Right lobe of liver (tissue), 6 donors: ENCODE results near the gene SLC38A5. TPM values are rescaled to one million over a fixed set of nuclear protein-coding genes. Genes with fewer than 3 reads are reported as not detected.

Source experiments
- ATAC-seq, 4 donors: fragments of 200-7000 bp; cut with Tn5 transposase; one replicate each; pipeline ENCODE4 v1.9.1; 2020; ENCODE audit warnings: mild to moderate bottlenecking in 4 of 4, moderate library complexity in 4 of 4
- DNase-seq, 3 donors: peaks; one replicate each; pipeline ENCODE4 v3.0.0-alpha.2; 2020
- H3K27ac ChIP-seq, 3 donors: fragments of 200-600 bp; one replicate each; pipeline ENCODE4 v1.8.0; 2022
- H3K27me3 ChIP-seq, 2 donors: fragments of 200-600 bp; one replicate each; pipeline ENCODE4 v1.8.0; 2022
- H3K36me3 ChIP-seq, 4 donors: fragments of 200-600 bp; sonication (generic) in 1 of 4; one replicate each; pipeline versions ENCODE4 v1.5.1 to v1.8.0; 2017 to 2022; ENCODE audit warnings: control low read depth in 1 of 4
- H3K4me1 ChIP-seq, 4 donors: fragments of 200-600 bp; sonication (generic) in 1 of 4; one replicate each; pipeline versions ENCODE4 v1.5.1 to v1.8.0; 2017 to 2022; ENCODE audit warnings: control low read depth in 1 of 4
- H3K4me3 ChIP-seq, 3 donors: fragments of 200-600 bp; one replicate each; pipeline ENCODE4 v1.8.0; 2022
- H3K9me3 ChIP-seq, 4 donors: fragments of 200-600 bp; sonication (generic) in 1 of 4; one replicate each; pipeline versions ENCODE4 v1.5.1 to v1.8.0; 2017 to 2022; ENCODE audit warnings: control low read depth in 1 of 4
- CTCF ChIP-seq, 4 donors: fragments of 200-600 bp in 3 of 4; fragments of 450-650 bp in 1 of 4; IDR thresholded peaks; one replicate each; pipeline versions ENCODE4 v1.5.1 to v1.8.0; 2016 to 2022; ENCODE audit warnings: antibody characterized with exemption in 4 of 4, mild to moderate bottlenecking in 2 of 4
- POLR2A ChIP-seq: fragments of 450-650 bp; IDR thresholded peaks from one replicate; pipeline ENCODE4 v1.6.1; 2017; ENCODE audit warnings: antibody characterized with exemption, mild to moderate bottlenecking
- WGBS: methylation state at CpG from one replicate; pipeline ENCODE4 v1.1.6; 2018; ENCODE audit warnings: low coverage, low lambda C conversion rate; ENCODE audit not compliant: insufficient coverage; ENCODE audit errors: missing lambda C conversion rate; 5-methylcytosine and 5-hydroxymethylcytosine counted together
- intact Hi-C, 2 donors: fragments of 100-400 bp; cut with DNase I; formaldehyde crosslinking; loops; one replicate each; pipeline versions ENCODE4 v1.11.2 to v1.14.1; 2022
- total RNA-seq, 6 experiments: library from RNA; depleted of rRNA in 2 of 6; stranded (reverse); fragments of >200 nt in 2 of 6; fragmentation: NEBNext Ultra II Directional in 3 of 6; extraction: Animal tissue kit (Norgen Biotek cat#: 25700) in 3 of 6; gene quantifications; one replicate each; pipeline versions ENCODE4 v1.1.0 to v1.2.4, GENCODE V29; 2016 to 2023
- donor health status: DM: no; HTN: yes; CAD: no.
- donor health status: DM: no; HTN: no; CAD: no.
- donor health status: DM: no; HTN: no; CAD: no.
- donor health status: DM: no; HTN: yes; CAD: no.
- donor health status: DM: no; HTN: yes; CAD: no.

SLC38A5 gene
- total RNA-seq, 6 experiments from 2014 or later: 0.22 to 1.4 (median 0.37) TPM; not detected in 1

- peak in 1 of 3 donors; percentile 6 for DNase-seq
- Histone ChIP-seq H3K4me1 (no peaks in the 10 kb centered on the region), H3K27me3 (no peaks in the 10 kb centered on the region), H3K27ac (no peak overlapping the region), H3K36me3 (no peaks in the 10 kb centered on the region), H3K9me3 (no peaks in the 10 kb centered on the region), H3K4me3 (no peak overlapping the region)
- no peak for ATAC-seq
- 78% methylated on average over 4 of the region's 6 CpGs for WGBS
- TF ChIP-seq POLR2A (no peak), CTCF (IDR thresholded peaks at IDR 0.05) (no peak)
- intact Hi-C loops: no loop called here
These were observed 8.2 kb downstream of the SLC38A5 start for GRCh38 chrX:48461830-48462229.

- ATAC-seq (no peak), DNase-seq (peak in 1 of 3 donors; percentile 49)
- WGBS: 73% methylated on average over 7 of the region's 11 CpGs
- Histone ChIP-seq H3K9me3 (no peaks in the 10 kb centered on the region), H3K27me3 (no peaks in the 10 kb centered on the region), H3K4me3 (no peak overlapping the region), H3K27ac (no peak overlapping the region), H3K4me1 (no peaks in the 10 kb centered on the region), H3K36me3 (no peaks in the 10 kb centered on the region)
- no peak for TF ChIP-seq POLR2A
- TF ChIP-seq CTCF (IDR thresholded peaks at IDR 0.05): no peak
- intact Hi-C loops: no loop called here
These were observed 9.5 kb downstream of the SLC38A5 start for GRCh38 chrX:48460606-48461005.

GRCh38 chrX:48460031-48460430, 10.0 kb downstream of the SLC38A5 start:
- intact Hi-C loops: no loop called here
- no peak overlapping the region for H3K27ac ChIP-seq
- no peak for ATAC-seq
- WGBS: 77% methylated on average over 3 of the region's 3 CpGs
- H3K4me1 ChIP-seq: no peaks in the 10 kb centered on the region
- H3K4me3 ChIP-seq: no peak overlapping the region
- no peaks in the 10 kb centered on the region for H3K36me3 ChIP-seq
- DNase-seq: peak in 1 of 3 donors; percentile 6
- no peaks in the 10 kb centered on the region for H3K27me3 ChIP-seq
- H3K9me3 ChIP-seq: no peaks in the 10 kb centered on the region
- TF ChIP-seq CTCF (IDR thresholded peaks at IDR 0.05) (no peak), POLR2A (no peak)

GRCh38 chrX:48459483-48459882, 10.6 kb downstream of the SLC38A5 start:
- ATAC-seq: no peak
- no peaks in the 10 kb centered on the region for H3K4me1 ChIP-seq
- H3K27me3 ChIP-seq: no peaks in the 10 kb centered on the region
- no peak overlapping the region for H3K27ac ChIP-seq
- TF ChIP-seq POLR2A (no peak), CTCF (IDR thresholded peaks at IDR 0.05) (no peak)
- intact Hi-C loops: no loop called here
- DNase-seq: peak in 1 of 3 donors; percentile 10
- 71% methylated on average over 2 of the region's 6 CpGs for WGBS
- H3K9me3 ChIP-seq: no peaks in the 10 kb centered on the region
- H3K36me3 ChIP-seq: no peaks in the 10 kb centered on the region
- no peak overlapping the region for H3K4me3 ChIP-seq

- no peaks in the 10 kb centered on the region for H3K36me3 ChIP-seq
- intact Hi-C loops: no loop called here
- no peaks in the 10 kb centered on the region for H3K4me1 ChIP-seq
- no peaks in the 10 kb centered on the region for H3K9me3 ChIP-seq
- WGBS: 86% methylated on average over 2 of the region's 6 CpGs
- no peak for TF ChIP-seq CTCF (IDR thresholded peaks at IDR 0.05)
- TF ChIP-seq POLR2A: no peak
- no peak overlapping the region for H3K4me3 ChIP-seq
- DNase-seq: peak in 2 of 3 donors; percentile 37 to 57
- peak; percentile 54 to 71 (median 66) for ATAC-seq
- no peak overlapping the region for H3K27ac ChIP-seq
- no peaks in the 10 kb centered on the region for H3K27me3 ChIP-seq
These were observed 11.3 kb downstream of the SLC38A5 start for GRCh38 chrX:48458711-48459110.
